Loucy (cell line): ENCODE measurements around the gene UBTD1.
A peak's percentile ranks its signal among the peaks of the same experiment; 100 is the strongest.

ENCODE experiments used
- H2AFZ ChIP-seq: fragments of 200-600 bp; sonication (generic); 2 replicates; pipeline ENCODE4 v1.6.0; 2016; ENCODE audit warnings: antibody characterized with exemption, mild to moderate bottlenecking, low read length, moderate library complexity
- H3F3A ChIP-seq: fragments of 200-600 bp; 2 replicates; pipeline ENCODE4 v1.6.0; 2016; ENCODE audit warnings: antibody characterized with exemption, low read depth, mild to moderate bottlenecking
- H3K27me3 ChIP-seq: fragments of 200-600 bp; sonication (generic); 2 replicates; pipeline ENCODE4 v1.6.1; 2014; ENCODE audit warnings: low read length, mild to moderate bottlenecking; ENCODE audit not compliant: insufficient read depth, poor library complexity, severe bottlenecking
- H3K36me3 ChIP-seq: fragments of 200-600 bp; sonication (generic); 2 replicates; pipeline ENCODE4 v1.6.1; 2016; ENCODE audit warnings: low read length; ENCODE audit not compliant: insufficient read depth
- H3K4me1 ChIP-seq: fragments of 200-600 bp; sonication (generic); 2 replicates; pipeline ENCODE4 v1.5.1; 2014; ENCODE audit warnings: low read length, mild to moderate bottlenecking; ENCODE audit not compliant: insufficient read depth, poor library complexity, severe bottlenecking
- H3K4me2 ChIP-seq: fragments of 200-600 bp; sonication (generic); 2 replicates; pipeline ENCODE4 v1.6.0; 2014; ENCODE audit warnings: antibody characterized with exemption, low read length, low read depth, mild to moderate bottlenecking; ENCODE audit not compliant: poor library complexity, severe bottlenecking
- H3K4me3 ChIP-seq: fragments of 200-600 bp; sonication (generic); 2 replicates; pipeline ENCODE4 v1.5.1; 2014; ENCODE audit warnings: low read length, mild to moderate bottlenecking, mixed read lengths; ENCODE audit not compliant: poor library complexity, severe bottlenecking
- H3K79me2 ChIP-seq: fragments of 200-600 bp; sonication (generic); 2 replicates; pipeline ENCODE4 v1.6.1; 2014; ENCODE audit warnings: low read length; ENCODE audit not compliant: insufficient read depth
- H3K9ac ChIP-seq: fragments of 200-600 bp; sonication (generic); 2 replicates; pipeline ENCODE4 v1.6.0; 2014; ENCODE audit warnings: mild to moderate bottlenecking, low read depth, low read length, moderate library complexity; ENCODE audit not compliant: poor library complexity, severe bottlenecking
- H3K9me2 ChIP-seq: fragments of 200-600 bp; sonication (generic); replicated peaks from 2 replicates; pipeline ENCODE4 v1.6.1; 2016; ENCODE audit warnings: low read depth, low read length, mixed read lengths
- H3K9me3 ChIP-seq: fragments of 200-600 bp; sonication (generic); 2 replicates; pipeline ENCODE4 v1.6.1; 2014; ENCODE audit warnings: mild to moderate bottlenecking, antibody characterized with exemption, low read length, low read depth; ENCODE audit not compliant: insufficient read depth
- H4K20me1 ChIP-seq: fragments of 200-600 bp; sonication (generic); 2 replicates; pipeline ENCODE4 v1.6.0; 2014; ENCODE audit warnings: antibody characterized with exemption, low read length, mild to moderate bottlenecking; ENCODE audit not compliant: insufficient read depth, poor library complexity, severe bottlenecking
- EZH2phosphoT487 ChIP-seq: fragments of 200-600 bp; IDR thresholded peaks from 2 replicates; pipeline ENCODE4 v1.6.1; 2018; ENCODE audit warnings: antibody characterized with exemption, mild to moderate bottlenecking, moderate library complexity, borderline replicate concordance
- TF ChIP-seq, protein P1 (sequence below): fragments of 200-600 bp; sonication (generic); conservative IDR thresholded peaks from 2 replicates; pipeline ENCODE4 v1.5.1; 2014; ENCODE audit warnings: mild to moderate bottlenecking, antibody characterized with exemption, low read length

The UBTD1 gene

DNA sequence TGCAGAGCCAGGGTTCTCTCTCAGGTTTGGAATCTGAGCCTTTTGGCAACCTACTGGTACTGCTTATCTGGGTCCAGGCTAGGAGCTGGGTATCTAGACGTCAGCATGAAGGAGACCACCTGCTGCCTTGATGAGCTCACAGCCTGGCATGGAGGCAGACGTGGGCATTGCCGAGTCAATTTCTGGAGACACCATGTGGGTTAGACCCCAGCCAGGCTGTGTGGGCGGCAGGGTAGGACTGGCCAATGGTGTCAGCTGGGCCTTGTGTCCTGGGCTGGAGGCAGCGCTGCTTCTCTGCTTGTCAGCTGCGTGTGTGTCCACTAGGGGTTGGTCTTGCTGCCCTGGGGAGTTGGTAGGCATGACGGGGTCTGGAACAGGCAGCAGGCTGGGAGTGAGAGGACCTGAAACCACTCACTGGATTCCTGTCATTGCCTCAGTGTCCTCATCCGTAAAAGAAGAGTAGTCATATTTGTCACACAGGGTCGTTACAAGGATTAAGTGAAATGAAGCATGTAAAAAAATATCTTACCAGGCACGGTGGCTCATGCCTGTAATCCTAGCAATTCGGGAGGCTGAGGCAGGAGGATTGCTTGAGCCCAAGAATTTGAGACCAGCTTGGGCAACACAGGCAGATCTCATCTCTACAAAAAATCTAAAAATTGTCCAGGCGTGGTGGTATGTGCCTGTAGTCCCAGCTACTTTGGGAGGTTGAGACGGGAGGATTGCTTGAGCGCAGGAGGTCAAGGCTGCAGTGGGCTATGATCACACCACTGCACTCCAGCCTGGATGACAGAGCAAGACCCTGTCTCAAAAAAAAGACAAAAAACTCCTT is 42.2 kb downstream of the UBTD1 start:
- Histone ChIP-seq H2AFZ (no peak overlapping the region), H3K9me3 (no peaks in the 10 kb centered on the region), H3K27me3 (no peaks in the 10 kb centered on the region), H3K79me2 (no peaks in the 10 kb centered on the region), H3K9ac (no peak overlapping the region), H3F3A (no peaks in the 10 kb centered on the region), H4K20me1 (no peaks in the 10 kb centered on the region), H3K36me3 (no peaks in the 10 kb centered on the region), H3K4me2 (no peak overlapping the region), H3K4me1 (peaks cover 13% of the 10 kb centered on the region), H3K4me3 (no peak overlapping the region), H3K9me2 (no peaks in the 10 kb centered on the region)
- TF ChIP-seq, protein P1, sequence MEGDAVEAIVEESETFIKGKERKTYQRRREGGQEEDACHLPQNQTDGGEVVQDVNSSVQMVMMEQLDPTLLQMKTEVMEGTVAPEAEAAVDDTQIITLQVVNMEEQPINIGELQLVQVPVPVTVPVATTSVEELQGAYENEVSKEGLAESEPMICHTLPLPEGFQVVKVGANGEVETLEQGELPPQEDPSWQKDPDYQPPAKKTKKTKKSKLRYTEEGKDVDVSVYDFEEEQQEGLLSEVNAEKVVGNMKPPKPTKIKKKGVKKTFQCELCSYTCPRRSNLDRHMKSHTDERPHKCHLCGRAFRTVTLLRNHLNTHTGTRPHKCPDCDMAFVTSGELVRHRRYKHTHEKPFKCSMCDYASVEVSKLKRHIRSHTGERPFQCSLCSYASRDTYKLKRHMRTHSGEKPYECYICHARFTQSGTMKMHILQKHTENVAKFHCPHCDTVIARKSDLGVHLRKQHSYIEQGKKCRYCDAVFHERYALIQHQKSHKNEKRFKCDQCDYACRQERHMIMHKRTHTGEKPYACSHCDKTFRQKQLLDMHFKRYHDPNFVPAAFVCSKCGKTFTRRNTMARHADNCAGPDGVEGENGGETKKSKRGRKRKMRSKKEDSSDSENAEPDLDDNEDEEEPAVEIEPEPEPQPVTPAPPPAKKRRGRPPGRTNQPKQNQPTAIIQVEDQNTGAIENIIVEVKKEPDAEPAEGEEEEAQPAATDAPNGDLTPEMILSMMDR: 0 out of 2 replicates have a peak, but pooled peaks have one; percentile 12
- TF ChIP-seq EZH2phosphoT487: no peak

DNA sequence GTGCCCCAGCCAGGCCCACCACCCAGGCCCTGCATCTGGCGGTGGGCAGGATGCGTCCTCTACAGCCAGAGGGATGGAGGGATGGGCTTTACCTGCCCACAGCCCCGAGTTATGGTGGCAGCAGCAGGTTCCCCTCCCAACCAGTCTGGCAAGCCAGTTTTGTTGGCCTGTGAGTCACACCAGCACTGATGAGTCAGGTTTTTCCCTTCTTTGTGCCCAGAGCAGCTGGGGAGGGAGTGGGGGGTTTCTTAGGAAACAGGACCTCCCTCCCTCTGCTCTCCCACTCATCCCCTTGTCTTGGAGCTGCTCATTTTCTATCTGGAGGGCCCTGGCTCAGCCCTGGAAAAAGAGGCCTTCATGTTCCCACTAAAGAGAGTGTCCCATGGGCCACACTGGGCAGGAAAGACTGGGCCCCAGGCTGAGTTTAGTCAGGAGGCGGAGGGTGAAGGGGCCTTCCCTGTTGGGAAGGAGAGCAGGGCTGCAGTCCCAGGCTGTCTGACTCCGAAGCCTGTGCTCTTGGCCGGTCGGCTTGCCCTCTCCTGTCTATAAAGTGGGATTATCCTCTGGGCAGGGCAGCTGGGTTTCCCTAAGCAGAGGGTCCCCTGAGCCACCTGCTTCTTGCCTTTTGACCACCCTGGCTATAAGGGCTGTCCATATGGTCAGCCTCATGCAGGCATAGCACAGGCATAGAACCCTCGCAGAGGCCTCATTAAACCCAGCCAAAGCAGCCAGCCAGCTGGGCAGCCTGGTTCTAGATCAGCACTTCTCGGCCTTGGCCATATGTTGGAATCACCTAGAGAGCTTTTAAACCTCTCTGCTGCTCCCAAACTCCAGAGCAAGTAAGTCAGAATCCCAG is 43.7 kb downstream of the UBTD1 start:
- Histone ChIP-seq H3K4me2 (peak overlapping the region; percentile 32), H3K27me3 (no peaks in the 10 kb centered on the region), H3K4me1 (peaks cover 13% of the 10 kb centered on the region), H3K9me3 (no peaks in the 10 kb centered on the region), H3K36me3 (no peaks in the 10 kb centered on the region), H4K20me1 (no peaks in the 10 kb centered on the region), H3K9me2 (no peaks in the 10 kb centered on the region), H3K4me3 (no peak overlapping the region), H3F3A (no peaks in the 10 kb centered on the region), H3K79me2 (no peaks in the 10 kb centered on the region), H3K9ac (peak overlapping the region; percentile 16), H2AFZ (no peak overlapping the region)
- TF ChIP-seq, protein P1: no peak
- no peak for TF ChIP-seq EZH2phosphoT487

DNA sequence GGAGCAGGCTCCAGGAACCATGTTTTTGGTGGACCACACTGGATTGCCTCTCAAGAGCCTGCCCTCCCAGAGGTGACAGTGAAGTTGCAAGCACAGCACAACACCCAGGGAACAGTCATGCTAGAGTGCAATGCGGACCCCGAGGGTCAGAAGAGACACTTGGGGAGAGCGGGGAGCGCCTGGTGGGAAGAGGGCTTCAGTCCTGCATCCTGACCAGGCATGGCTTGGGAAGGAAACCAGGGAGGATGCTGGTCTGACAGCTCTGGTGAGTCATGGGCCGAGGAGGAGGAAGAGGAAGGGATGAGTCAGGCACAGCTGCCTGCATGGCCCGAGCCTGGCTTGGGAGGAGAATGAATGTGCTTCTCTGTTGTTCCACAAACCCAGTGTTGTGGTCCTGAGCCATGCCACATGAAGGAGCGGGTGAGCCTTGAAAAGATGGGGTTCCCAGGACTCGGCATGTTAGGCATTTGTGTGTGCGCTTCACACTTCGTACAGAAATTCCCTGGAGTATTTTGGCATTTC is 44.4 kb downstream of the UBTD1 start:
- H3K36me3 ChIP-seq: no peaks in the 10 kb centered on the region
- no peak overlapping the region for H2AFZ ChIP-seq
- H3K4me3 ChIP-seq: no peak overlapping the region
- no peaks in the 10 kb centered on the region for H3K27me3 ChIP-seq
- H4K20me1 ChIP-seq: no peaks in the 10 kb centered on the region
- H3K4me1 ChIP-seq: peaks cover 13% of the 10 kb centered on the region
- no peaks in the 10 kb centered on the region for H3K9me3 ChIP-seq
- peak overlapping the region; percentile 32 for H3K4me2 ChIP-seq
- H3K79me2 ChIP-seq: no peaks in the 10 kb centered on the region
- H3K9me2 ChIP-seq: no peaks in the 10 kb centered on the region
- no peaks in the 10 kb centered on the region for H3F3A ChIP-seq
- TF ChIP-seq, protein P1: no peak
- no peak for TF ChIP-seq EZH2phosphoT487
- no peak overlapping the region for H3K9ac ChIP-seq
